GM19438 (cell line): ENCODE measurements around the gene CAMK1.

Experiments used
- ATAC-seq: cut with Tn5 transposase; IDR thresholded peaks from one replicate; pipeline ENCODE4 v1.9.1; 2021; ENCODE audit warnings: low read depth; ENCODE audit not compliant: unreplicated experiment

CAMK1 gene

DNA sequence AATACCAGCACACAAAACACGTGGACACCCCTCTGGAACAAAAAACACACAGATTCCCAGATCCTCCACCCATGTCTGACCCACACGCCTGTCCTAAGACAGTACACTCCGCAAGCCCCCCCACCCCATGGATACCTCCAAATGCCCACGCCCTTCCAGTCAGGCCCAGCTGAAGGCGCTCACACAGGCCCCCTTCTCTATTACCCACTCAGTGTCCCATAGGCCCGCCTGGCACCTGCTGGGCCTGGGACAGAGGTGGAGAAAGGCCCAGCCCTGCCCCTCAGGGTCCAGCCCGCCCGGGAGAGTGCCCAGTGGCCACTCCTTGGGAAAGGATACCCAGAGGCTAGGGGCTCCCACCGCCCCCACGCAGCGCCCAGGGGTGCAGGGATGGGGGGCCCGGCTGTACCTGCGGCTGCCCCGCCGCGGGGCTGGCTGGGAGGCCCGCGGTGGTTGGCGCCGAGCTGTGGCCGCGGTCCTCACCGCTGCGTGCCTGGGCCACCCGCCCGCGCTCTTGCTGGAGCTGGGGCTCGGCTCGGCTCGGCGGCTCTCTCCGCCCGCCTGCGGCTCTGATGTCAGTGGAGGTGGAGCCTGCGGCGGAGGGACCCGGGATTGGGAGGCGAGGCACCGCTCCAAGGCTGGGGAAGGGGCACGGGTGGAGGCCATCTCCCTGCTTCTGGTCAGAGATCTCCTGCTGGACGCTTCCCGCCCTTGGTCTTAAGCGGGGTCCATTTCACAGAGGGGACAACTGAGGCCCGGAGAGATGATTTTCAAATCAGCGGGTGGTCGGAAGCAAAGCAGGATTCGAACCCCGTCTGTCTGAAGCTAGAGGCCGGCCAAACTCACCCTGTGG, at the start of gene CAMK1:
CAMK1 (minus strand) TSS at position 522 of the 850 bp plus-strand sequence. CDS start 2,198 bp downstream, outside the sequence.
- ATAC-seq, result no peak

DNA sequence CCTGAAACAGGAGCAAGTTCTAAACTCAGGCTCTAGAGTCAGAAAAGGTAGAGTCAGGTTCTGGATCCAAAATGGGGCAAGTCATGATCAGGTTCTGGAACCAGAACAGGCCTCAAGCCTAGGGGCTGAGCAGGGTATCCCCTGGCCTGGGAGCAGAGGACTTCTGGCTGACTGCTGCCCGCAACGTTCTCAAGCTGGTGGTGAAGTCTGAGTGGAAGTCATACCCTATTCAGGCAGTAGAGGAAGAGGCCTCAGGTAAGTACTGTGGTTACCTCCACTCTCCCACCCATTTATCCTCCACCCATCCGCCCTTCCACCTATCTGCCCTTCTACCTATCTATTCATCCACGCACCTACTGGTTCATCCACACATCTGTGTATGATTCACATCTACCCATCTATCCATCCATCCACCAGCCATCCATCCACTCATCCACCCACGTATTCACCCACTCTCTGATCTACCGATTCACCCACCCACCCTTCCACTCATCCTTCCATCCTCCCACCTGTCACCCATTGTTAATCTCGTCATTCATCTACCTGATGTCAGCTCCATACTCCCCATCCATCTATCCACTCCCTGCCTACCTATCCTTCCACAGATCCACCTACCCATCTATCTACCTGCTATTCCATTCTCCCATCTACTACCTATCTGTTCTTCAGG, 49.1 kb upstream of the CAMK1 start:
- no peak for ATAC-seq

DNA sequence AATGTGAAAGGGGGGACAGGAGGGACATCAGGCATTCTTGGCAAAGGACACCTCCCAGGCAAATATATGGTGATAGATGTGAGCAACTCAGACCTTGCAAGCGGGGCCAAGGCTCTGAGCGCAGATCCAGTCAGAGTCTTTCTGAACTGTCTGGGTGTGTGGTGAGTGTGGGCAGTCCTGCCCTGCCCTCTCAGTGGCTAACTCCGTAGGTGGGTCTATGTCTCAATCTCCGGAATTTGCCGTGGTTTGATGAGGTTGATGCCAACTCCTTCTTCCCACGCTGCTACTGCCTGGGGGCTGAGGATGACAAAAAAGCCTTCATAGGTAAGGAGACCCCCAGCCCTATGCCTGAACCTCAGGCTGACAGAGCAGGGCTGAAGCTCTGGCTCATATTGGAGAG, 47.7 kb upstream of the CAMK1 start:
- no peak for ATAC-seq

DNA sequence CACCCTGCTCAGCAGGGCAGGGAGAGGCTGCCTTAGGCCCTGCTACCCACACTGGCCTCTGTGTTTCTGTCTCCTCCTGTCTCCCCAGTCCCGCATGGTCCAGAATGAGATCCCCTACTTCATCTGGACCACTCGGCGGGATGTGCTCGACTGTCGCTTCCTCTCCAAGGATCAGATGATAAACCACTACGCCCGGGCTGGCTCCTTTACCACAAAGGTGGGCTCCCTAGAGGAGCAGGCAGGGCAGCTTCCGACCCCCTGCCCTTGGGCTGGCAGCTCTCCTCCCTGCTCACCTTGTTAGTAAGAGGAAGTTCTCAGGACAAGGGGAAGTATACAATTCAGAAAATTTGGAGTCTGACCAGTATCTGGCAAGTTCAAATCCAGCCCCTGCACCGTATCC, 46.2 kb upstream of the CAMK1 start:
- no peak for ATAC-seq

DNA sequence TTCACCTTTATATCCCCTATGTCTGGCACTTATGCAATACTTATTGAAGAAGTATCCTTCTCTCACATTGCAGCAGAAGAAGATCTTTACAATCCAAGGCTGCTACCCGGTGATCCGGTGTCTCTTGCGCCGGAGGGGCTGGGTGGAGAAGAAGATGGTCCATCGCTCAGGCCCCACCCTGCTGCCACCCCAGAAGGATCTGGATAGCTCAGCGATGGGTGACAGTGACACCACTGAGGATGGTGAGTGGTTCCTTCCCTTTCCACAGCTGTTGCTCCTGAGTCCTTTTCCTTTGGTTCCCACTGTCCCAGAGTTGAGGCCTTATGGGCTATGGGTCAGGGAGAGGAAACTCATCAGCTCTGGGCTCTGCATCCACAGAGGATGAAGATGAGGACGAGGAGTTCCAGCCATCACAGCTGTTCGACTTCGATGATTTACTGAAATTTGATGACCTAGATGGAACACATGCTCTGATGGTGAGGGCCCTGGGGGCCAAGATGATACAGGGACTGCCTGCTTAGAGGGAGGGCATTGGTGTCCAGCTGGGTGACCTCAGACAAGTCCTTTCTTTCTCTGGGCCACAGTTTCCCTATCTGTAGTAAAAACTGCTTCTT, 43.2 kb upstream of the CAMK1 start:
- no peak for ATAC-seq

DNA sequence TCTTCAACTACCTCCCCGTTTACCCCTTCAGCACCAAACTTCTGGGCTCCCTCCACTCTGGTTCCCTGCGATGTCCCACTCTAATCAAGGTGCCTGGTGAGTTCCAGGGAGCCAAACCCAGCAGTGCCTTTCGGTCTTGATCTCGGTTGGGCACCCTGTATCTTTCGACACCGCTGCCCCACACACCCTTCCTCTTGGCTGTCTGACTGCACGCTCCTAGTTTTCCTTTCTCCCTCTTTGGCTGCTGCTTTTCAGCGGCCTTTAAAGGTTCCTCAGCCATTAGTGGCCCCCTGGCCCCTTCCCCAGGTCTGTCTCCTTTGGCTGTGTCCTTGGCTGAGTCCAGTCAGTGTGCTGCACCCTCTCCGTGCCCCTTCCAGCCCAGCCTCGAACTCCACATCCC, 41.1 kb upstream of the CAMK1 start:
- no peak for ATAC-seq

DNA sequence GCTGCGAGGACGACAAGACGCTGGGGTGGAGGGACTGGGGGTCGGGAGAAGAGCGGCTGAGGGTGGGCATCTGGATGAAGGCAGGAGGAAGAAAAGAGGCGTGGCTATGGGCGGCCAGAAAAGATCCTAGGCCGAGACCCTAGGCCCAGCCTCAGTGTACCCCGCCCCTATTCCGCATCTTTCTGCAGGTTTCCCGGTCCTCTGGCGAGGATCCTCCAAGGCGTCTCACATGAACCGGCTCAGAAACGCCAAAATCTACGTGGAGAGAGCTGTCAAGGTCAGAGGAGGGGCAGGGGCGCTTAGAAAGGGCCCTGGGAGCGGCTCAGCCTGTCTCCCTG, 40.7 kb upstream of the CAMK1 start:
- ATAC-seq, result no peak

DNA sequence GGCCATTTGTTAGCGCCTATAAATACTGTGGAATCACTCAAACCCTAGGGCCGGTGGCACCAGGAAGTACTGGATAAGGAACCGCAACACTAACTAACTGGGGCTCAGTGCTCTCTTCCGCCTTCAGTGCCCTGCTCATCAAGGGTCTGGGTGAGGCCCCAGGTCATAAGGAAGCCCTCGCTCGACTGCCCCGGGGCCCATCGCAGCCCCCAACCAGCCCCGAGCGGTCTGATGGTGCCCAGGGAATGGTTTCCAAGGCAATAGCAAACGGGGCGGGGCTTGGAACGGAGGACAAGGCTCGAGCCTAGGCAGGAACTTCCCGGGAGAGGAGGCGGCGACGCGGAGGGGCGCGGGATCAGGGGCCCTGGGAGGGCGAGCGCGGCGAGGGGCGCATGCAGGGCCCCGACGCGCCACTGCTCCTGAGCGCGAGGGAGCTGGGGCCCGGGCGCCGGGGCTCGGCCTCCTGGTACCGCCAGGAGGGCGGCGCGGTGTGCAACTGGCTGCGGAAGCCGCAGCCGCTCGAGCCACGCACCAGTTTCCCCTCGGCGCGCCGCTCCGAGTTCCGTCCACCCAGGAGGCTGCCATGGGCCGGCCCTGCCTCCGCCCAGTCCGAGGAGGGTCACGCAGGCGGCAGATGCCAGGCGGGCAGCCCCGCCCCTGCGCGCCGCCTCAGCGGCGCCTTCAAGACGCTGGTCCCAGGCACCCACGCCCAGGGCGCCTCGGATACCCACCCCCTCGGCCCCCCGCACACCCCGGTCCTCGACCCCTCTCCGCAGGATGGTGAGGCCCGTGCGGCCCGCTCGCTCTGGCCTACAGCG, 40.1 kb upstream of the CAMK1 start, which contains the start of gene TTLL3:
TTLL3 (plus strand) TSS at position 648 of the 818 bp plus-strand sequence. CDS start 400 bp downstream, outside the sequence.
- peak; percentile 46 for ATAC-seq

DNA sequence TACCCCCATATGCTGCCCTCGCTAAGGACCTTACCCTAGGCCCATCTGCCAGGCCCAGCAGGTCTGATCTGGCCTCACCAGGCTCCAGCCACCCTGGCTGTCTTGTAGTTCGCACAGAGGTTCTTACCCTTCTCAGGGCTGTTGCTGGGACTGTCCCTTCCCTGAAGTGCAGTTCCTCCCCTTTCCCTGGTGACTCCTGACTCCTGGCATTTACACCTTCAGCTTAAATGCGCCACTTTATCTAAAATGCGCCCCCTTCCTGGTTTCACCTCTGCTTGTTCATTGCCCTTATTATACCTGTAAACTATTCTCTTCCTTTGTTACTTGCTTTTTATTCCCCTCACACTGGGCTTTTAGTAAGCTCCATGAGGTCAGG, 39.5 kb upstream of the CAMK1 start:
- no peak for ATAC-seq

DNA sequence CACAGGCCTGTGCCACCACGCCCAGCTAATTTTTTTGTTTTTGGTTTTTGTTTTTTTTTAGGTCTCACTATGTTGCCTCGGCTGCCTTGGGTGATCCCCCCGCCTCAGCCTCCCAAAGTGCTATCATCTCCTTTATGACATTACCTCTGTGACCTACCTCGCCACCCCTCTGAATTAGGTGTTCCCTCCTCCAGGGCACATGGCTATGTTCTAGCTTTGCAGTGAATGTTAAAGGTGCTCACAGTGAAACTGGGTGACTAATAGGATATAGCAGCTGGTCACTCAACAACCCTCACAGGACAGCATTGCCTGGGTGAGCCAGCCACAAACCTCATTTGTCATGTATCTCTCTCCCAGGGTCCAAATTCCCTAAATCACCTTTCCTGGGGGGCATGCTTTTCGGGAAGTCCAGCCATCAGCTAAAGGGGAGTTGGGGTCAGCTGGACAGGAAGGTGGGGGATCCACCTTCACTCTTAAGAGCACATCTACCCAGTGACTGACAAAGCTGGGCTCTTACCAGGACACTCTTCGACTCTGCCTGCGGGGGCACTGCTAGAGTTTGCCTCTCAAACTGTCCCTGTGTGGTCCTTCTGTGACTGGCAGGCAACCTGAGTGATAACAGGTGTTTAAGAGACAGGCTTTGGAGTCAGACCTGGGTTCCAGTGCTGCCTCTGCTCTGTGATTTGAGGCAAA, 38.7 kb upstream of the CAMK1 start:
- peak; percentile 48 for ATAC-seq

DNA sequence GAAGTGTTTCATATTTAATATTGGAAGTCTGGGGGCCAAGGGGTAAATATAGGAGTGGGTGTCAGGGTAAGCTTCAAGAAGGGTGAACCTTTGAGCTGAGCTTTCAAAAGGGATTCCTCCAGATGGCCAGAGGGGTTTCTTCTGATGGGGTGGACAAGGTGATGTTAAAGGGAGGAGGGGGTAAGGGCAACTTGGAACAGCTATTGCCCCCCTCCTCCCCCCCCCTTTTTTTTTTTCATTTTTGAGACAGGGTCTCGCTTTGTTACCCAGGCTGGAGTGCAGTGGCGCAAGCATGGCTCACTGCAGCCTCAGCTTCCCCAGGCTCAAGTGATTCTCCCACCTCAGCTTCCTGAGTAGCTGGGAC, 38.2 kb upstream of the CAMK1 start:
- no peak for ATAC-seq

DNA sequence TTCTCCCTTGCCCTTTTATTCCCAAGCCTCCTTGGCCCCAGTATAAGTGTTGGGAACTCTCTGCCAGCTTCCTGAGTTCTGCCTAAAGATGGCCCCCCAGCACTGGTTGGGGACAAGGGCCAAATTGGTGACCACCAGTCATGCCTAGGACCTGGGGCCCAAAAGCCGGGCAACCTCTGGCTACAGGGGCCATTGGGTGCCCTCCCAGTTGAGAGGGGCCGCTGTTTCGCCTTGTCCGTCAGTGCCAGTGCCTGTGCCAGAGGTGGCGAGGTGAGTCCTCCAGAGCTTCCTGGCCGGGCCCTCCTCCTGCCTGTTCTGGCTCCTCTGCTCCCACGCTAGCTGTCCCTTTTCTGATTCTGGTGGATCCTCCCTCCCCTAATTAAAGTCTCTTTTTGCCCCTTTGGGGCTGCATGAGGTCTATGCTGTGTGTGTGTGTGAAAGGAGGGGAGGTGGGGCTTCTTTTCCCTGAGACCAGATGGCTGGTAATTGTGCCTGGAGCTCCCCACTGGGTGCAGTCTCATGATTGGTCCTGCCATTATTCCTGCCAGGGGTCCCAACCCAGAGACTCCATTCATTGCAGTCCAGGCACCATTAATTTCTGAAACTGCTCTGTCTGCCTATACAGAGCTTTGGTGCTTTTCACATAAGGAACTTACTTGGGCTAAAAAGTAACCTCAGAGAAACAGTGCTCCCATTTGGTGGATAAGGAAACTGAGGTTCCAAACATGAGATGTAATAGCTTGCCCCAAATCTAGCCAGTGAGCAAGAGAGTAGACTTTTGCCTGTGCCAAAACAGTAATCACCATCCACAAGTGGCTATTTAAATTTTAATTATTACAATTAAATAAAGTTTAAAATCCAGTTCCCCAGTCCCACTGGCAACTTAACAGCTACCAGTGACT, 37.2 kb upstream of the CAMK1 start:
- no peak for ATAC-seq

DNA sequence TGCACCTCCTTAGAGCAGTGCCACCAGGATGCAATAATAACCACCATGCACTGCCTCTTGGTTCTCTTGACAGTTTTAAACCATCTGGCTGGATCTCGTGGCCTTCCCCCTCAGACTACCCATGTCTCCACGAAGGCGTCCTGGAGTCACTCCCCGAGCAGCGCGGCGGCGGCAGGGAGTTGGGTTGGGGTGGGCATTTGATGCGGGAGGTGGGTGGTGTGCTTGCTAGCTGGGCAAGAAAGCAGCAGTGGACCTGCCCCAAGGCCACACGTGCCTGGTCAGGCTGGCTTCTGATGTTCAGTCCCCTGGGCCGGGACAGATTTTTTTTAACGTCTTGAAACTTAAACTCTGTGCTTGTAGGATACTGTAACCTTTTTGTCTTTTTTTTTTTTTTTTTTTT, 36.4 kb upstream of the CAMK1 start:
- no peak for ATAC-seq

DNA sequence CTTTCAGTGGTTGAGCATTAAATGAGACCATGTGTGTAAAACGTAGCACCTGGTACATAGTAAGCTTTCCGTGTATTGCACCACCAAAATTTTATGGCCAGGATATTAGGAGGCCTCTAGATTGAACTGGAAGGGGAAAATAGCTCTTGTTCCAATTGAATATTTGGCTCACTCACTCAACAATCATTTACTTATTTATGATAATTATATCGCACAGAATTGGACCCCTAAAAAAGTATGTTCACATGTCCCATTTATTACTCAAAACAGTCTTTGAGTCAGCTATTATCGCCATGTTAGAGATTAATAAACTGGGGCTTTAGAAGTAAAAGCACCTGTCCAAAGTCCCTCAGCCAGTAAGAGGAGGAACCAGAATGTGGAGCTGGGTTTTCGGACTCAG, 35.2 kb upstream of the CAMK1 start:
- no peak for ATAC-seq

DNA sequence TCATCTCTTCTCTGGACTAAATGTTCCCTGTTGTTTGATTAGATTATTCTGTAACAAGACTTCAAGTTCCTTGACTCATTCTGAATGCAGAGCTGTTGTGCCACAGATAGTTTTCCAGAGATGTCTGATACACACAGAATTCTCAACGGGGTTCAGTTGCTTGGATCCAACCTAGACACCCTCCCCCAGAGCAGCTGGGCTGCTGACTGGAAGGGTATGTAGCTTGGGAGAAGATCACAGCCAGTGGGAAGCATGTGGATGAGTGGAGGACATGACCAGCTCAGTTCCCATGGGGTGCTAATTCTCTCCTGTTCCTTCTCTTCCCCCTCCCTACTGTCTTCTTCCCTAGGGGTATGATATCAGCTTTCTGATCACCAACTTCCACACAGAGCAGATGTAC, 33.7 kb upstream of the CAMK1 start:
- ATAC-seq, result no peak

DNA sequence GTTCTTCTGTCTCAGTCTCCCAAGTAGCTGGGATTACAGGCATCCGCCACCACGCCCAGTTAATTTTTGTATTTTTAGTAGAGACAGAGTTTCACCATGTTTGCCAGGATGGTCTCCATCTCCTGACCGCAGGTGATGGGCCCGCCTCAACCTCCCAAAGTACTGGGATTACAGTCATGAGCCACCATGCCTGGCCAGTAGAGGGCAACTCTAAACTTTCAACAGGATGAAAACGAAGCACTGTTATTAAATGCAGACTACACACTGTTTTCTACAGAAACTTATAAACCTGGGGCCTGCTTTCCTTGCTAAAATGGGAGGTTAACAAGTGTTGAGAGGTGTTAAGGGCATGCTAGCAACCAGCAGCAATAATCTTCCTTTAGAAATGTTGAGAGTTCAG, 30.8 kb upstream of the CAMK1 start:
- no peak for ATAC-seq

DNA sequence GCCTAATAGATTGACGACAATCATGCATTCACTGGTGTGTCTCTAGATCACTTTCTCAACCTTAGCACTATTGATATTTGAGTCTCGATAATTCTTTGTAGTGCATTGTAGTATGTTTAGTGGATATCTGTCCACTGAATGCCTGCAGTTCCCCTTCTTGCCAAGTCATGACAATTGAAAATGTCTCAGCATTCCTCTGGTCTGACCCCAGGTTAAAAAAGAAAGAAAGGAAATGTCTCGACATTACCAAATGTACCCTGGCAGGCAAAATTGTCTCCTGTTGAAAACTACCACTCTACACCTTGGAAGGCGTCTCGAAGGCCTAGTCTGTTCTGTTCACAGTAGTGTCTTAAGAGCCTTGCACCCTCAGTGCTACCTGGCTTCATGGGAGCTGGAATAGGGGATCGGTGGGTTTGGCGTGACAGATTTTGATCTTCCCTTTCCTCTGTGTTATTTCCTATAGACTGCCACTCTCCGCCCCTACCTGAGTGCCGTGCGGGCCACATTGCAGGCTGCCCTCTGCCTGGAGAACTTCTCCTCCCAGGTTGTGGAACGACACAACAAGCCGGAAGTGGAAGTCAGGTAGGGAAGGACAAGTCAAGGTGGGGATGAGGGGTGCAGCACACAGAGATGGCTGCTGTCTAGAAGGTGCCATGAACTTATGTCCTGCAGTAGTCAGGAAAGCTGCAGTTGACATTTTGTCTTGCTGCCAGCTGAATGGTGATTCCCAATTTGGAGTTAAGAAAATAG, 27.6 kb upstream of the CAMK1 start:
- ATAC-seq, result no peak

DNA sequence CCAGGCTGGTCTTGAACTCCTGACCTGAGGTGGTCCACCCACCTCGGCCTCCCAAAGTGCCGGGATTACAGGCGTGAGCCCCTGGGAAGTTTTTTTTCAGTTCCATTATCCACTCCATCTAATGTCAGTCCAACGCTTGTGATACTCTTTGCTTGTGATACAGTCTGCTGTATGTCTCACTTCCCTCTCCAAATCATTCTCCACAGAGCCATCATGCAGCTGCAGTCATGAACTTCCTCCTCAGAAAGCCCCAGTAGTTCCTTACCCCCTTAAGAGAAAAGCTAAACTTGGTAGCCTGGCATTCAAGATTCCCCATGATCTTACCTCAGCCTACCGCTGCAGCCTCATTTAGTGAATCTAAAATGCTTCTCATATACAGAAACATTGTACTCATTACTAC, 25.5 kb upstream of the CAMK1 start:
- no peak for ATAC-seq

DNA sequence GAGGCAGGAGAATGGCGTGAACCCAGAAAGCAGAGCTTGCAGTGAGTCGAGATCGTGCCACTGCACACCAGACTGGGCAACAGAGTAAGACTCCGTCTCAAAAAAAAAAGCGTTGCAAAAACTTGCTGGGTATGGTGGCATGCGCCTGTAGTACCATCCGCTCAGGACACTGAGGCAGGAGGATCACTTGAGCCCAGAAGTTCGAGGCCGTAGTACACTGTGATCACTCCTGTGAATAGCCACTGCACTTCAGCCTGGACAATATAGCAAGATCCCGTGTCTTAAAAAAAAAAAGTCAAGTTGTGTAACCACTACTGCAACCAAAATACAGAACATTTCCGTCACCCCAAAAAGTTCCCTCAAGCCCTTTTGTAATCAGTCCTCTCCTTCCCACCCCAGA, 24.7 kb upstream of the CAMK1 start:
- no peak for ATAC-seq
